Right renal cortex interstitium (tissue), 3 donors: ENCODE results near the gene BSG. TPM values are rescaled to one million over a fixed set of nuclear protein-coding genes. Genes with fewer than 3 reads are reported as not detected.

Source experiments
- DNase-seq, 3 donors: peaks; one replicate each; pipeline ENCODE4 v3.0.0-alpha.2; 2013; ENCODE audit warnings: low read depth in 3 of 3, low spot score in 2 of 3
- polyA plus RNA-seq, 3 donors: library from polyadenylated mRNA; unstranded; fragments of 120-200 nt; gene quantifications; one replicate each; pipeline ENCODE4 v1.2.1, GENCODE V29; 2013; ENCODE audit not compliant: insufficient read length in 3 of 3

Gene BSG
- 100 to 1,000 TPM; 377 to 439 (median 378) TPM for polyA plus RNA-seq

- DNase-seq: peak; percentile 89 to 96 (median 94)
Observed at GRCh38 chr19:572140-572742, at the start of gene BSG. Gene BSG, plus strand, starts transcription at chr19:572596. Its CDS starts 39 bp downstream, at chr19:572635.

- no peak for DNase-seq
Observed at GRCh38 chr19:522726-523125, 49.7 kb upstream of the BSG start.

- DNase-seq: no peak
Observed at GRCh38 chr19:524062-524674, 48.2 kb upstream of the BSG start.

GRCh38 chr19:525029-525428 is 47.4 kb upstream of the BSG start:
- DNase-seq: no peak

GRCh38 chr19:525857-526419 is 46.5 kb upstream of the BSG start:
- no peak for DNase-seq

GRCh38 chr19:530134-531008 is 42.0 kb upstream of the BSG start:
- no peak for DNase-seq

GRCh38 chr19:531009-531752 is 41.2 kb upstream of the BSG start:
- DNase-seq: peak in 1 of 3 donors; percentile 74

GRCh38 chr19:531753-532560 is 40.4 kb upstream of the BSG start, which contains the start of gene CDC34:
Gene CDC34, plus strand, starts transcription at chr19:531760. Its CDS starts 172 bp downstream, at chr19:531932.
- no peak for DNase-seq

GRCh38 chr19:532561-533363 is 39.6 kb upstream of the BSG start:
- peak in 2 of 3 donors; percentile 58 to 68 for DNase-seq

- DNase-seq: no peak
Observed at GRCh38 chr19:533364-534058, 38.9 kb upstream of the BSG start.

- DNase-seq: no peak
Observed at GRCh38 chr19:534088-534487, 38.3 kb upstream of the BSG start.

- DNase-seq: no peak
Observed at GRCh38 chr19:535017-535835, 37.2 kb upstream of the BSG start.

GRCh38 chr19:536031-536880 is 36.1 kb upstream of the BSG start:
- DNase-seq: no peak

GRCh38 chr19:536881-537404 is 35.5 kb upstream of the BSG start:
- no peak for DNase-seq

GRCh38 chr19:538641-539428 is 33.6 kb upstream of the BSG start:
- no peak for DNase-seq
